Activated CD4-positive, alpha-beta T cell treated with anti-CD3 and anti-CD28 coated beads, Interleukin-2, amount 10 ng/mL, durations not matched to agents 7 days and 5 days (primary cell): ENCODE data around the gene SLC2A9. TPM values are rescaled to one million over a fixed set of nuclear protein-coding genes. Genes with fewer than 3 reads are reported as not detected.

Source experiments
- CTCF ChIA-PET: fragments of 350-600 bp; sonication (Branson Sonifier 250); formaldehyde crosslinking; loops from one replicate; lab custom pipeline; 2021; ENCODE audit warnings: antibody characterized with exemption; lab: Charles Lee
- POLR2A ChIA-PET: fragments of 350-600 bp; sonication (Branson Sonifier 250); formaldehyde crosslinking; loops from one replicate; lab custom pipeline; 2021; ENCODE audit warnings: antibody characterized with exemption; lab: Charles Lee
- DNase-seq: peaks from one replicate; pipeline ENCODE4 v3.0.0-alpha.2; 2020
- H3K27ac Mint-ChIP-seq: one replicate; pipeline ENCODE4 v1.8.0; 2021; ENCODE audit warnings: mild to moderate bottlenecking, moderate library complexity, mixed read lengths
- H3K27me3 Mint-ChIP-seq: one replicate; pipeline ENCODE4 v1.8.0; 2021; ENCODE audit warnings: mixed read lengths
- H3K36me3 Mint-ChIP-seq: one replicate; pipeline ENCODE4 v1.8.0; 2021; ENCODE audit warnings: low read depth, mixed read lengths
- H3K4me1 Mint-ChIP-seq: one replicate; pipeline ENCODE4 v1.8.0; 2021; ENCODE audit warnings: mixed read lengths
- H3K4me3 Mint-ChIP-seq: one replicate; pipeline ENCODE4 v1.8.0; 2021; ENCODE audit warnings: mild to moderate bottlenecking, moderate library complexity, mixed read lengths
- H3K9me3 Mint-ChIP-seq: one replicate; pipeline ENCODE4 v1.8.0; 2021; ENCODE audit warnings: mixed read lengths
- total RNA-seq, 2 experiments: library from RNA; stranded (reverse); gene quantifications; one replicate each; pipeline ENCODE4 v1.2.3, GENCODE V29; 2021

SLC2A9 gene
- total RNA-seq, 2 experiments from 2014 or later: 1.5 to 2.0 TPM

DNA sequence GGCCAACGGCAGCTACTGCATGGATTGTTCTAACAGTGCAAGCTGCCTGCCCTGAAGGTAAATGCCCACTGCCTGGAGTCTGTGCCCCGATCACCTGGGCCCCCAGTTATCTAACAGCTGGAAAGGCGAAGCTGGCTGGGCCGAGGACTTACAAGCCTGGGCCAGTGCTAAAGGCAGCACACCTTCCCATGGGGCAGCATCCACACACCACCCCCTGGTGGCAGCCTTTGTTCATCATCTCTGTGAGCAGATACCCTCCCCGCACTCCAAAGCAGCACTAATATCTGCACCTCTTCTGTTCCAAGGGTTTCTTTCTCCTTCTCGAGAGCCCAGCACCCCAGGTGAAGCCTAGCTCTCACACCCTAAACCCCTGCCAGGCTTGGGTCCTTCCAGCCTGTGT is 7.6 kb downstream of the SLC2A9 start:
- Mint-ChIP-seq H3K4me3 (no peak overlapping the region), H3K9me3 (no peaks in the 10 kb centered on the region), H3K36me3 (no peaks in the 10 kb centered on the region), H3K4me1 (peaks cover 16% of the 10 kb centered on the region), H3K27me3 (no peaks in the 10 kb centered on the region), H3K27ac (no peak overlapping the region)
- ChIA-PET POLR2A (interaction anchor here (0.5 kb wide), 1 partner anchor 18 kb away, joined by 3 read pairs; no protein-coding TSS in a partner anchor), CTCF (interaction anchor here (0.6 to 3.9 kb wide), 13 partner anchors 9 to 481 kb away, joined by 3 to 26 read pairs (median 4); no protein-coding TSS in a partner anchor)
- DNase-seq: peak; percentile 54

DNA sequence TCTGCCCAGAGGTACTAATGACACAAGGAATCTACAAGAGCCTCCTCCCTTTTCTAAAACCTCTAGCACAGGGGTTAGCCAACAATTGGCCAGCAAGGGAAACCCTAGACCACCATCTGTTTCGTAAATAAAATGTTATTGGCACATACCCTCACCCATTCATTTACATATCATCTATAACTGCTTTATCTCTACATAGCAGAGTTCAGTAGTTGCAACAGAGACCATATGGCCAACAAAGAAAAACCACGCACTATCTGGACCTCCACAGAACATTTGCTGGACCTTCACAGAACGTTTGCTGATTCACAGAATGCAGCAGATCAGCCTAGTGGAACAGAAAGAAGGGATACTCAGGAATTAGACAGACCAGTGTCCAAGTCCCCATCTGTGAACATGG is 9.4 kb downstream of the SLC2A9 start:
- ChIA-PET CTCF (interaction anchor here (1.1 kb wide), 1 partner anchor 12 kb away, joined by 3 read pairs; no protein-coding TSS in a partner anchor), POLR2A (no interaction called here)
- H3K27me3 Mint-ChIP-seq: no peaks in the 10 kb centered on the region
- H3K4me1 Mint-ChIP-seq: peaks cover 14% of the 10 kb centered on the region
- H3K36me3 Mint-ChIP-seq: no peaks in the 10 kb centered on the region
- no peak overlapping the region for H3K4me3 Mint-ChIP-seq
- no peak for DNase-seq
- no peaks in the 10 kb centered on the region for H3K9me3 Mint-ChIP-seq
- H3K27ac Mint-ChIP-seq: no peak overlapping the region

- Mint-ChIP-seq H3K36me3 (no peaks in the 10 kb centered on the region), H3K9me3 (no peaks in the 10 kb centered on the region), H3K4me3 (no peak overlapping the region), H3K27me3 (no peaks in the 10 kb centered on the region), H3K27ac (no peak overlapping the region), H3K4me1 (peaks cover 21% of the 10 kb centered on the region)
- no peak for DNase-seq
- CTCF ChIA-PET: interaction anchor here (1.1 kb wide), 2 partner anchors 12 to 14 kb away, joined by 3 to 4 read pairs; no protein-coding TSS in a partner anchor
- POLR2A ChIA-PET: no interaction called here
Measured at GRCh38 chr4:10011277-10011676, 10.0 kb downstream of the SLC2A9 start.

DNA sequence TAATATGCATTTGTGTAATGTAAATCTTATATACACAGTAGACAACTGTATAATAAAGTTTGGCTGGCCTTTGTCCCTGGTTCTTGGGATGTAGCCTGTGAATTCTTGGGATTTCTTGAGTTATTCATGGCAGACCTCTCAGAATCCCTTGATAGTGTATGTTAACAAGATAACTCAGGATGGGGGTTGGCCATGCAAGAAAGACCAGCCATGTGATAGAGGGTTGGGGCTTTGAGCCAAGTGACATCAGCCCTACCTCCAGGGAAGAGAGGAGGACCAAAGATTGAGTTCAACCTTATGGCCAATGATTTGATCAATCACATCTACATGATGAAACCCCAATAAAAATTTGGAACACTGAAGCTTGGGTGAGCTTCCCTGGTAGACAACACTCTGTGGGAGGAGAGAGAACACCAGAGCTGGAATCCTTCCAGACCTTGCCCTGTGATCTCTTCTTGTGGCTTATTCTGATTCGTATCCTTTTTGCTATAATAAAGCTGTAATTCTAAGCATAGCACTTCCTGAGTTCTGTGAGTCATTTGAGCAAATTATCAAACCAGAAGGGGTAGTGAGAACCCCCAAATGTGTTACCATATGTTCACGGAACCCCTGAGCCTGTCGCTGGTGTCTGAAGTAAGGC is 11.3 kb downstream of the SLC2A9 start:
- POLR2A ChIA-PET: no interaction called here
- DNase-seq: no peak

DNA sequence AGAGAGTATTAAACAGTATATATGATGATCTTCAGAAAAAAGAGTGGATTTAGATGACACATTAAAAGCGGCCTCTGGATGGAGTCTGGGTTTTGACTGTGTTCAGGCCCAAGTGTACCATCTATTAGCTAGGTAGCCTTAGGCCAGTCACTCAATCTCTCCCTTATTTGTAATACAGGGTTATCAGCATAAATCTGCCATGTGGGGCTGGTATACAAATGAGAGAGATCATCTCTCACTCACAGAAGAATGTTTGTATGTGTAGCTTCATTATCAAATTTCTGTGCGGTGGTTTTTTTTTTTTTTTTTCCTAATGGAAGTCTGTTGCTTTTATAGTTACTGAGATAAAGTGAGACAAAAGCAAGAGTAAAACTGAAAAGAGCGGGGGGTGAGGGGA is 12.7 kb downstream of the SLC2A9 start:
- Mint-ChIP-seq H3K4me3 (no peak overlapping the region), H3K4me1 (peaks cover 31% of the 10 kb centered on the region), H3K27me3 (no peaks in the 10 kb centered on the region), H3K36me3 (no peaks in the 10 kb centered on the region), H3K27ac (no peak overlapping the region), H3K9me3 (no peaks in the 10 kb centered on the region)
- ChIA-PET POLR2A (no interaction called here), CTCF (interaction anchor here (0.6 to 3.7 kb wide), 3 partner anchors 11 to 599 kb away, joined by 3 to 12 read pairs (median 5); no protein-coding TSS in a partner anchor)
- DNase-seq: no peak

More for the DNA sequence above, 11.3 kb downstream of the SLC2A9 start:
- no peaks in the 10 kb centered on the region for H3K36me3 Mint-ChIP-seq
- H3K27ac Mint-ChIP-seq: no peak overlapping the region
- H3K4me1 Mint-ChIP-seq: peaks cover 25% of the 10 kb centered on the region
- H3K4me3 Mint-ChIP-seq: no peak overlapping the region
- CTCF ChIA-PET: interaction anchor here (1.1 kb wide), 1 partner anchor 13 kb away, joined by 4 read pairs; no protein-coding TSS in a partner anchor
- H3K27me3 Mint-ChIP-seq: no peaks in the 10 kb centered on the region
- H3K9me3 Mint-ChIP-seq: no peaks in the 10 kb centered on the region

- CTCF ChIA-PET: interaction anchor here (0.6 to 3.7 kb wide), 3 partner anchors 12 to 599 kb away, joined by 3 to 12 read pairs (median 5); no protein-coding TSS in a partner anchor
- Mint-ChIP-seq H3K36me3 (no peaks in the 10 kb centered on the region), H3K27ac (no peak overlapping the region), H3K4me1 (peaks cover 37% of the 10 kb centered on the region), H3K4me3 (no peak overlapping the region), H3K27me3 (no peaks in the 10 kb centered on the region), H3K9me3 (no peaks in the 10 kb centered on the region)
- POLR2A ChIA-PET: no interaction called here
- DNase-seq: no peak
Measured at GRCh38 chr4:10007793-10008608, 13.3 kb downstream of the SLC2A9 start.

DNA sequence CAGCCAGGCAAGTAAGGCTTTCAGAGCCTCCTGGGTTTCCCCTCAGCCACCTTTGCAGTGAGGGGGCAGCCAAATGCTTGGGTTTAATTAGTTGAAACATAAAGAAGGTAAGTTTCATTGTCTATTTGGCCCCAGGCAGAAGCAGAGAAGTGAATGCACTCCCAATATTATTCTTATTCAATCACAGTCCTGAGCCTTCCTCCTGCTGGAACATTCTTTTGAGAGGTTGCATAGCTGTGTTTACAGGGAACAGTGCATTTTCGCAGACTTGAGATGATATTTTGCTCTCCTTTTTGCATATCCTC is 13.9 kb downstream of the SLC2A9 start:
- Mint-ChIP-seq H3K27ac (no peak overlapping the region), H3K4me3 (no peak overlapping the region), H3K27me3 (no peaks in the 10 kb centered on the region), H3K36me3 (no peaks in the 10 kb centered on the region), H3K4me1 (peaks cover 42% of the 10 kb centered on the region), H3K9me3 (no peaks in the 10 kb centered on the region)
- CTCF ChIA-PET: interaction anchor here (1.2 to 3.7 kb wide), 3 partner anchors 8 to 303 kb away, joined by 3 to 12 read pairs (median 5); no protein-coding TSS in a partner anchor
- POLR2A ChIA-PET: no interaction called here
- no peak for DNase-seq

- no peaks in the 10 kb centered on the region for H3K27me3 Mint-ChIP-seq
- DNase-seq: no peak
- H3K36me3 Mint-ChIP-seq: no peaks in the 10 kb centered on the region
- H3K4me3 Mint-ChIP-seq: no peak overlapping the region
- H3K4me1 Mint-ChIP-seq: peaks cover 45% of the 10 kb centered on the region
- ChIA-PET CTCF (interaction anchor here (1.2 to 3.7 kb wide), 2 partner anchors 9 to 303 kb away, joined by 3 to 12 read pairs; no protein-coding TSS in a partner anchor), POLR2A (no interaction called here)
- H3K27ac Mint-ChIP-seq: no peak overlapping the region
- H3K9me3 Mint-ChIP-seq: no peaks in the 10 kb centered on the region
Measured at GRCh38 chr4:10006601-10007435, 14.5 kb downstream of the SLC2A9 start.

DNA sequence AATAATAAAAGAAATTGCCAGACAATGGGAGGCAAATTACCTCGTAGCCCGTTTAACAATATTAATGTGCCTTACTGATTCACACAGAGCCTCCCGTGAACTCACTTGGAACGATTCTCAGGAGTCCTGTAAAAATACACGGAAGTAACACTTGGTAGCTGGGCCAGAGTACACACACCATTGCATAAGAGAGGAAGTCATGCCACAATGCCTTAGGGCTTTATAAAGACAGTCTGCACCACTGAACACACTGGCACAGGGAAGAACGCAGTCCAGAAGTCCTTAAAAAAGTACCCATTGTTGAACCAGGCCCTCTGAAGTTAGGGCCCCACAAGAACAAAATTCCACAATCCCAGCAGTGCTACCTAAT is 15.1 kb downstream of the SLC2A9 start:
- POLR2A ChIA-PET: no interaction called here
- Mint-ChIP-seq H3K4me1 (peaks cover 45% of the 10 kb centered on the region), H3K27ac (no peak overlapping the region), H3K9me3 (no peaks in the 10 kb centered on the region), H3K27me3 (no peaks in the 10 kb centered on the region), H3K4me3 (no peak overlapping the region), H3K36me3 (no peaks in the 10 kb centered on the region)
- DNase-seq: no peak
- CTCF ChIA-PET: interaction anchor here (1.2 to 4.8 kb wide), 3 partner anchors 8 to 302 kb away, joined by 3 to 26 read pairs (median 12); no protein-coding TSS in a partner anchor

DNA sequence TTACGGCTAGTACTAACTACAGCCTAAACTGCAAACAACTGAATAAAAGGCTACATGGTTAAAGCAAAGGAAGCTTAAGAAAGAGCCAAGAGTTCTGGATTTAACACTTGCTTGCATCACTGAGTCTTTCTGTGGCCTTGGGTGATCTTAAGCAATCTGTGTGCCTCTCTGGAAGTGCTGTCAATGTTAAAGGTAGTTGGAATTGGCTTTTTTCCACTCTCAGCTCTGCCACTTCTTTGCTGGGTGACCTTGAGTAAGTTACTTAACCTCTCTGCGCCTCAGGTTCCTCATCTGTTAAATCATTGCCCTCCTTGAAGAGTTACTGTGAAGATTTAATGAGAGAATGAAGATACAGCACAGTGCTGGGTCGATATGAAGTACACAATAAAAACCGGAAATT is 15.7 kb downstream of the SLC2A9 start:
- no peaks in the 10 kb centered on the region for H3K36me3 Mint-ChIP-seq
- H3K4me1 Mint-ChIP-seq: peaks cover 45% of the 10 kb centered on the region
- no peak overlapping the region for H3K4me3 Mint-ChIP-seq
- no peak overlapping the region for H3K27ac Mint-ChIP-seq
- POLR2A ChIA-PET: no interaction called here
- H3K27me3 Mint-ChIP-seq: no peaks in the 10 kb centered on the region
- no peak for DNase-seq
- peaks cover 2% of the 10 kb centered on the region for H3K9me3 Mint-ChIP-seq
- CTCF ChIA-PET: interaction anchor here (0.6 to 4.8 kb wide), 3 partner anchors 9 to 302 kb away, joined by 4 to 26 read pairs (median 12); no protein-coding TSS in a partner anchor

DNA sequence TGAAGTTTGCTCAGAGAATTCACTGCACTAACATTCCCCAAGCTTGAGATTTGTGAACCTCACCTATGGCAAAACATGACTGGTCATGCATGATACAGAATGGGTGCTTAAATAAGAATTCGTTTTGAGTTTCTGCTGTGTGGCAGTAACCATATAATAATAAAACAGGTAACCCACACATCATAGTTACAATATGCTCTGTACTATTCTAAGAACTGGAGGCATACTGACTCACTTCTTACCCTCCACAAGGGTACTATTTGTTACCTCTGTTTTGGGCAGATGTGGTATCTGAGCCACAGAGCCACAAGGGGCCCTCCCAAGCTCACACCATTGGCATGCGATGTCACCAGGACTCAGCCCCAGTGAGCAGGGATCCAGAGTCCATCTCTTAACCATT is 17.6 kb downstream of the SLC2A9 start:
- POLR2A ChIA-PET: no interaction called here
- H3K36me3 Mint-ChIP-seq: peaks cover 2% of the 10 kb centered on the region
- CTCF ChIA-PET: interaction anchor here (0.6 to 4.8 kb wide), 5 partner anchors 9 to 230 kb away, joined by 3 to 26 read pairs (median 3); partner anchors contain the start of gene WDR1
- no peak overlapping the region for H3K27ac Mint-ChIP-seq
- no peak overlapping the region for H3K4me3 Mint-ChIP-seq
- no peaks in the 10 kb centered on the region for H3K27me3 Mint-ChIP-seq
- H3K9me3 Mint-ChIP-seq: peaks cover 3% of the 10 kb centered on the region
- peaks cover 56% of the 10 kb centered on the region for H3K4me1 Mint-ChIP-seq
- DNase-seq: no peak

DNA sequence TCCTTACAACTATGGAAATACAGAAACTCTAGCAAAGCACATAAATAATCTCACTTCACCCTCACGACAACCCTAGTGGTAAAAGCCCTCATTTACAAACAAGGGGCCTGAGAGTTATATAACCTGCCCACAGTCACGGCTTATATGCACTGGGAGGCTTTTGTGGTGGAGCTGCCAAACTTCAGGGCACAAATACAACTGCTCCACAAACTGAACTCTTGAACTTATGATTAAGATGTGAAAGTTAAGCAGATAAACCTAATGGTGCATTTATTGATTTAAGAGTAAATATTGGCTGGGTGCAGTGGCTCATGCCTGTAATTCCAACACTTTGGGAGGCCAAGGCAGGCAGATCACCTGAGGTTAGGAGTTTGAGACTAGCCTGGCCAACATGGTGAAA is 19.0 kb downstream of the SLC2A9 start:
- H3K27me3 Mint-ChIP-seq: no peaks in the 10 kb centered on the region
- peaks cover 2% of the 10 kb centered on the region for H3K36me3 Mint-ChIP-seq
- peaks cover 3% of the 10 kb centered on the region for H3K9me3 Mint-ChIP-seq
- peaks cover 58% of the 10 kb centered on the region for H3K4me1 Mint-ChIP-seq
- CTCF ChIA-PET: interaction anchor here (4.8 kb wide), 1 partner anchor 12 kb away, joined by 26 read pairs; no protein-coding TSS in a partner anchor
- no peak overlapping the region for H3K27ac Mint-ChIP-seq
- DNase-seq: no peak
- POLR2A ChIA-PET: no interaction called here
- no peak overlapping the region for H3K4me3 Mint-ChIP-seq
